Measurements from ENCODE around the gene SFTA2. TPM values are rescaled to one million over a fixed set of nuclear protein-coding genes. Genes with fewer than 3 reads are reported as not detected.
A peak's percentile ranks its signal among the peaks of the same experiment; 100 is the strongest.

SFTA2 gene
- total RNA-seq, 1 experiment from 2014 or later, result not detected

GRCh38 chr6:30893001-30893591, 38.9 kb downstream of the SFTA2 start:
- ATAC-seq, result peak; percentile 47
- no peaks in the 10 kb centered on the region for H3K9me3 ChIP-seq (ENCODE audit: control insufficient read depth in 1 of 2, insufficient read depth in 1 of 2, low read depth in 1 of 2, low read length in 2 of 2)

More at GRCh38 chr6:30893001-30893591, 38.9 kb downstream of the SFTA2 start:
- ChIA-PET POLR2A (no interaction called here), CTCF (no interaction called here), RAD21 (ENCODE audit: low non-redundant PET in 1 of 2, low total read pairs in 2 of 2, uncharacterized antibody in 2 of 2, unreplicated experiment in 2 of 2) (no interaction called here)
- Histone ChIP-seq H4K20me1 (ENCODE audit: insufficient read depth) (no peaks in the 10 kb centered on the region), H3K4me3 (replicated peaks in 1 of 2; ENCODE audit: low read depth in 1 of 2, low read length in 2 of 2) (no peak overlapping the region), H2AFZ (ENCODE audit: low read depth, low read length, poor library complexity, severe bottlenecking) (no peak overlapping the region), H3K79me2 (ENCODE audit: insufficient read depth, low read length) (peaks cover 30% of the 10 kb centered on the region), H3K36me3 (ENCODE audit: control insufficient read depth in 1 of 2, insufficient read depth in 2 of 2, low read length in 2 of 2) (peaks cover 68 to 71% of the 10 kb centered on the region in 2 experiments), H3K4me1 (ENCODE audit: control insufficient read depth in 1 of 2, insufficient read depth in 2 of 2, low read length in 2 of 2) (peaks cover 5% of the 10 kb centered on the region in 2 experiments; a peak in 3 of 4 replicates), H3K9ac (ENCODE audit: low read length) (no peak overlapping the region), H3K4me2 (ENCODE audit: low read length) (no peak overlapping the region), H3K27ac (ENCODE audit: low read depth, low read length) (no peak overlapping the region), H3K27me3 (ENCODE audit: insufficient read depth, low read length) (no peaks in the 10 kb centered on the region), H3K9me2 (ENCODE audit: insufficient read depth) (no peaks in the 10 kb centered on the region)
- DNase-seq (ENCODE audit: low read depth, low spot score), result no peak
- TF ChIP-seq, protein P1, sequence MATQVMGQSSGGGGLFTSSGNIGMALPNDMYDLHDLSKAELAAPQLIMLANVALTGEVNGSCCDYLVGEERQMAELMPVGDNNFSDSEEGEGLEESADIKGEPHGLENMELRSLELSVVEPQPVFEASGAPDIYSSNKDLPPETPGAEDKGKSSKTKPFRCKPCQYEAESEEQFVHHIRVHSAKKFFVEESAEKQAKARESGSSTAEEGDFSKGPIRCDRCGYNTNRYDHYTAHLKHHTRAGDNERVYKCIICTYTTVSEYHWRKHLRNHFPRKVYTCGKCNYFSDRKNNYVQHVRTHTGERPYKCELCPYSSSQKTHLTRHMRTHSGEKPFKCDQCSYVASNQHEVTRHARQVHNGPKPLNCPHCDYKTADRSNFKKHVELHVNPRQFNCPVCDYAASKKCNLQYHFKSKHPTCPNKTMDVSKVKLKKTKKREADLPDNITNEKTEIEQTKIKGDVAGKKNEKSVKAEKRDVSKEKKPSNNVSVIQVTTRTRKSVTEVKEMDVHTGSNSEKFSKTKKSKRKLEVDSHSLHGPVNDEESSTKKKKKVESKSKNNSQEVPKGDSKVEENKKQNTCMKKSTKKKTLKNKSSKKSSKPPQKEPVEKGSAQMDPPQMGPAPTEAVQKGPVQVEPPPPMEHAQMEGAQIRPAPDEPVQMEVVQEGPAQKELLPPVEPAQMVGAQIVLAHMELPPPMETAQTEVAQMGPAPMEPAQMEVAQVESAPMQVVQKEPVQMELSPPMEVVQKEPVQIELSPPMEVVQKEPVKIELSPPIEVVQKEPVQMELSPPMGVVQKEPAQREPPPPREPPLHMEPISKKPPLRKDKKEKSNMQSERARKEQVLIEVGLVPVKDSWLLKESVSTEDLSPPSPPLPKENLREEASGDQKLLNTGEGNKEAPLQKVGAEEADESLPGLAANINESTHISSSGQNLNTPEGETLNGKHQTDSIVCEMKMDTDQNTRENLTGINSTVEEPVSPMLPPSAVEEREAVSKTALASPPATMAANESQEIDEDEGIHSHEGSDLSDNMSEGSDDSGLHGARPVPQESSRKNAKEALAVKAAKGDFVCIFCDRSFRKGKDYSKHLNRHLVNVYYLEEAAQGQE (IDR thresholded peaks at IDR 0.05; ENCODE audit: low read depth), result no peak
- TF ChIP-seq ZFX (IDR thresholded peaks at IDR 0.05), result no peak
- TF ChIP-seq YY1 (IDR thresholded peaks at IDR 0.05; ENCODE audit: extremely low read depth, insufficient replicate concordance, low read depth, low read length), result no peak
- TF ChIP-seq, protein P2, sequence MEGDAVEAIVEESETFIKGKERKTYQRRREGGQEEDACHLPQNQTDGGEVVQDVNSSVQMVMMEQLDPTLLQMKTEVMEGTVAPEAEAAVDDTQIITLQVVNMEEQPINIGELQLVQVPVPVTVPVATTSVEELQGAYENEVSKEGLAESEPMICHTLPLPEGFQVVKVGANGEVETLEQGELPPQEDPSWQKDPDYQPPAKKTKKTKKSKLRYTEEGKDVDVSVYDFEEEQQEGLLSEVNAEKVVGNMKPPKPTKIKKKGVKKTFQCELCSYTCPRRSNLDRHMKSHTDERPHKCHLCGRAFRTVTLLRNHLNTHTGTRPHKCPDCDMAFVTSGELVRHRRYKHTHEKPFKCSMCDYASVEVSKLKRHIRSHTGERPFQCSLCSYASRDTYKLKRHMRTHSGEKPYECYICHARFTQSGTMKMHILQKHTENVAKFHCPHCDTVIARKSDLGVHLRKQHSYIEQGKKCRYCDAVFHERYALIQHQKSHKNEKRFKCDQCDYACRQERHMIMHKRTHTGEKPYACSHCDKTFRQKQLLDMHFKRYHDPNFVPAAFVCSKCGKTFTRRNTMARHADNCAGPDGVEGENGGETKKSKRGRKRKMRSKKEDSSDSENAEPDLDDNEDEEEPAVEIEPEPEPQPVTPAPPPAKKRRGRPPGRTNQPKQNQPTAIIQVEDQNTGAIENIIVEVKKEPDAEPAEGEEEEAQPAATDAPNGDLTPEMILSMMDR (IDR thresholded peaks at IDR 0.05 in 2 of 3, conservative IDR thresholded peaks at IDR 0.05 in 1 of 3; ENCODE audit: borderline replicate concordance in 1 of 3, insufficient read depth in 1 of 3, low read depth in 2 of 3, low read length in 2 of 3), result peak in 2 of 3 experiments; percentile 38 to 46; a peak in 3 of 6 replicates
- intact Hi-C loops (cut with micrococcal nuclease), result no loop called here
- no TSS peak for BruUV-seq (replicated peaks)
